Kidney (tissue), 14 donors: ENCODE results near the gene PLD4. TPM values are rescaled to one million over a fixed set of nuclear protein-coding genes. Genes with fewer than 3 reads are reported as not detected.

Source experiments
- DNase-seq, 5 donors: peaks; one replicate each; pipeline ENCODE4 v3.0.0-alpha.2; 2013 to 2020
- FAIRE-seq: peaks from 2 replicates; lab custom pipeline; 2012; peaks lifted over from hg19 to GRCh38; lab: Jason Lieb, UNC
- H3K27ac ChIP-seq, 2 donors: one replicate each; pipeline ENCODE4 v1.7.0; 2013; ENCODE audit warnings: low read depth in 2 of 2, low read length in 2 of 2, inconsistent platforms in 1 of 2
- H3K27me3 ChIP-seq: one replicate; pipeline ENCODE4 v1.7.1; 2013; ENCODE audit warnings: low read length, inconsistent platforms; ENCODE audit not compliant: control insufficient read depth, insufficient read depth
- H3K36me3 ChIP-seq, 3 donors: one replicate each; pipeline versions ENCODE4 v1.7.0 to v1.7.1; 2013; ENCODE audit warnings: low read length in 3 of 3, control low read depth in 1 of 3, inconsistent platforms in 1 of 3; ENCODE audit not compliant: insufficient read depth in 3 of 3, control insufficient read depth in 2 of 3
- H3K4me1 ChIP-seq, 3 donors: one replicate each; pipeline versions ENCODE4 v1.7.0 to v1.7.1; 2013; ENCODE audit warnings: low read length in 3 of 3, inconsistent platforms in 1 of 3, low read depth in 1 of 3; ENCODE audit not compliant: control insufficient read depth in 2 of 3, insufficient read depth in 2 of 3
- H3K4me3 ChIP-seq, 3 donors: one replicate each; pipeline versions ENCODE4 v1.7.0 to v1.8.1; 2013; ENCODE audit warnings: low read length in 3 of 3, control low read depth in 1 of 3, inconsistent platforms in 1 of 3
- H3K9ac ChIP-seq, 3 donors: one replicate each; pipeline versions ENCODE4 v1.7.0 to v1.7.1; 2013; ENCODE audit warnings: low read length in 3 of 3, control low read depth in 1 of 3, inconsistent platforms in 1 of 3
- H3K9me3 ChIP-seq, 3 donors: one replicate each; pipeline versions ENCODE4 v1.7.0 to v1.7.1; 2013; ENCODE audit warnings: low read length in 3 of 3, control low read depth in 1 of 3, inconsistent platforms in 1 of 3; ENCODE audit not compliant: control insufficient read depth in 2 of 3, insufficient read depth in 1 of 3
- CTCF ChIP-seq: IDR thresholded peaks from 3 replicates; pipeline ENCODE4 v1.5.1; 2012; ENCODE audit warnings: mild to moderate bottlenecking, moderate library complexity, borderline replicate concordance; ENCODE audit not compliant: insufficient read depth; ENCODE audit errors: extremely low read depth
- intact Hi-C: fragments of 100-400 bp; cut with DNase I; formaldehyde crosslinking; loops from one replicate; pipeline ENCODE4 v1.11.1; 2022
- polyA plus RNA-seq: library from polyadenylated mRNA; stranded (reverse); fragments of 350-450 nt; fragmentation: Illumina TruSeq; extraction: RNeasy Lipid Tissue Mini Kit (QIAGEN cat#74804); gene quantifications from one replicate; pipeline ENCODE4 v1.2.3, GENCODE V29; 2014; ENCODE audit warnings: low read depth, low replicate concordance; ENCODE audit not compliant: insufficient read depth
- total RNA-seq: library from RNA; stranded (reverse); fragmentation: NEBNext Ultra II Directional; extraction: Animal tissue kit (Norgen Biotek cat#: 25700); gene quantifications from one replicate; pipeline ENCODE4 v1.2.1, GENCODE V29; 2021
- donor health status: control.
- donor health status: control.
- donor health status: control.
- donor health status: control.
- donor health status: control.
- donor health status: DM: yes; HTN: yes; CAD: no.
- donor health status: Normal renal cell carcinoma (clear cell type).

The PLD4 gene
- total and polyA plus RNA-seq, 2 donors from 2014 or later, result 3.2 TPM; not detected in 1

GRCh38 chr14:104975481-104976197 lies 51.0 kb downstream of the PLD4 start:
- no peak overlapping the region for H3K9ac ChIP-seq
- H3K9me3 ChIP-seq, result no peaks in the 10 kb centered on the region
- TF ChIP-seq CTCF, result no peak
- no peaks in the 10 kb centered on the region for H3K36me3 ChIP-seq
- intact Hi-C loops, result loop anchor here (10.0 kb wide), 1 partner anchor 69 kb away; no protein-coding TSS in a partner anchor
- no peak for FAIRE-seq
- peaks cover 0 to 36% (median 5%) of the 10 kb centered on the region in 3 donors for H3K4me1 ChIP-seq
- no peak overlapping the region for H3K27ac ChIP-seq
- H3K4me3 ChIP-seq, result no peak overlapping the region
- peak in 1 of 5 donors; percentile 75 for DNase-seq
- peaks cover 2% of the 10 kb centered on the region for H3K27me3 ChIP-seq

- Histone ChIP-seq H3K9me3 (no peaks in the 10 kb centered on the region), H3K4me3 (no peak overlapping the region), H3K9ac (no peak overlapping the region), H3K27ac (no peak overlapping the region), H3K27me3 (peaks cover 2% of the 10 kb centered on the region), H3K4me1 (peaks cover 0 to 36% (median 5%) of the 10 kb centered on the region in 3 donors), H3K36me3 (no peaks in the 10 kb centered on the region)
- no peak for FAIRE-seq
- peak; percentile 81 to 95 (median 87) for DNase-seq
- intact Hi-C loops, result loop anchor here (10.0 kb wide), 1 partner anchor 68 kb away; no protein-coding TSS in a partner anchor
- peak; percentile 97 for TF ChIP-seq CTCF
These were observed 51.7 kb downstream of the PLD4 start for GRCh38 chr14:104976198-104977007.

- DNase-seq, result peak in 1 of 5 donors; percentile 83
- peak overlapping the region in 1 of 3 donors; percentile 34 for H3K9ac ChIP-seq
- peak overlapping the region in 1 of 3 donors; percentile 55 for H3K4me3 ChIP-seq
- no peaks in the 10 kb centered on the region for H3K36me3 ChIP-seq
- H3K4me1 ChIP-seq, result peaks cover 0 to 33% (median 5%) of the 10 kb centered on the region in 3 donors
- H3K27ac ChIP-seq, result no peak overlapping the region
- no peaks in the 10 kb centered on the region for H3K9me3 ChIP-seq
- intact Hi-C loops, result loop anchor here (10.0 kb wide), 1 partner anchor 68 kb away; no protein-coding TSS in a partner anchor
- FAIRE-seq, result no peak
- H3K27me3 ChIP-seq, result peaks cover 2% of the 10 kb centered on the region
- TF ChIP-seq CTCF, result no peak
These were observed 52.5 kb downstream of the PLD4 start for GRCh38 chr14:104977008-104977680.
